ENCODE results near the gene GALNT8. TPM values are rescaled to one million over a fixed set of nuclear protein-coding genes. Genes with fewer than 3 reads are reported as not detected.
A peak's percentile ranks its signal among the peaks of the same experiment; 100 is the strongest.

Gene GALNT8
- total and polyA plus RNA-seq, 2 donors (not counting 1 experiment from before 2014, with no cell fraction given), result 0.30 to 1.3 TPM

DNA sequence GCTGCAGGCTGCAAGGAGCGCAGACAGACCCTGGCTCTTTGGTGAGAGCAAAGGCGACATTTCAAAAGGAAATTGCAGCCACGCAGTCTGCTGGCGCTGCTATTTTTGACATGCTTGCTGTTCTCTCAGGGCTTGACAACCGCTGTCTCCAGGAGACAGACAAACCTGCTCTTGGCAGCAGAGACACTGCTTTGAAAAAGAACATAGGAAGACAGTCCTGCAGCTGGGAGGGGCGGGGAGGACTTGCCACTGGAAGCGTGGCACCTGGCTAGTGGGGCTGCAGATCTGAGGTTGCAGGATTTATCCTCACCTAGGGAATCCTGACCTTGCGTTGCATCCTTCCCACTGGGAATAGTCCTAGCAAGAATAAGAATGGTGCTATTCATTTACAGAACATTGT is 97.7 kb downstream of the GALNT8 start:
- 17% methylated on average over 6 of the region's 8 CpGs for WGBS (ENCODE audit: insufficient coverage)
- Histone ChIP-seq H3K9ac (ENCODE audit: low read length) (no peak overlapping the region), H3K79me2 (ENCODE audit: control insufficient read depth, insufficient read depth, low read length) (peaks cover 6% of the 10 kb centered on the region), H3K27ac (ENCODE audit: low read length in 2 of 2) (no peak overlapping the region), H3K36me3 (replicated peaks in 1 of 2; ENCODE audit: control extremely low read depth in 1 of 2, control insufficient read depth in 1 of 2, extremely low read depth in 1 of 2, insufficient read depth in 2 of 2, low read length in 1 of 2) (no peaks in the 10 kb centered on the region), H3K9me3 (ENCODE audit: control extremely low read depth in 1 of 3, control insufficient read depth in 2 of 3, insufficient read depth in 1 of 3, low read length in 2 of 3) (no peaks in the 10 kb centered on the region), H3K4me3 (ENCODE audit: control extremely low read depth in 1 of 5, extremely low read depth in 1 of 5, insufficient read depth in 1 of 5, low read depth in 2 of 5, low read length in 4 of 5) (no peak overlapping the region), H3K4me2 (replicated peaks; ENCODE audit: low read depth, low read length, poor library complexity, severe bottlenecking) (peak overlapping the region; percentile 32), H3K4me1 (ENCODE audit: control insufficient read depth in 2 of 2, insufficient read depth in 2 of 2, low read length in 2 of 2) (peaks cover 45 to 57% of the 10 kb centered on the region in 2 donors), H4K20me1 (ENCODE audit: control insufficient read depth, insufficient read depth, low read length, poor library complexity, severe bottlenecking) (no peaks in the 10 kb centered on the region), H3K27me3 (replicated peaks in 1 of 4; ENCODE audit: control extremely low read depth in 1 of 4, control insufficient read depth in 3 of 4, insufficient read depth in 4 of 4, low read length in 3 of 4) (peaks cover 0 to 19% (median 0%) of the 10 kb centered on the region in 4 experiments), H2AFZ (ENCODE audit: insufficient read depth, low read depth, low read length, poor library complexity, severe bottlenecking) (no peak overlapping the region)
- ChIA-PET POLR2A (no interaction called here), CTCF (interaction anchor here (0.8 to 3.7 kb wide), 4 partner anchors 9 to 40 kb away, joined by 3 to 24 read pairs (median 8); a partner anchor contains a TSS)
- no peak overlapping the region for H3K4me3 Mint-ChIP-seq
- peaks cover 17% of the 10 kb centered on the region for H3K27me3 Mint-ChIP-seq
- DNase-seq (no peak), ATAC-seq (ENCODE audit: low read depth) (no peak)
- intact Hi-C loops (cut with micrococcal nuclease), result no loop called here
- no peak for TF ChIP-seq EZH2 (IDR thresholded peaks at IDR 0.05; ENCODE audit: borderline replicate concordance, insufficient read depth, low read depth, low read length, poor library complexity, severe bottlenecking)
- TF ChIP-seq, protein P1, sequence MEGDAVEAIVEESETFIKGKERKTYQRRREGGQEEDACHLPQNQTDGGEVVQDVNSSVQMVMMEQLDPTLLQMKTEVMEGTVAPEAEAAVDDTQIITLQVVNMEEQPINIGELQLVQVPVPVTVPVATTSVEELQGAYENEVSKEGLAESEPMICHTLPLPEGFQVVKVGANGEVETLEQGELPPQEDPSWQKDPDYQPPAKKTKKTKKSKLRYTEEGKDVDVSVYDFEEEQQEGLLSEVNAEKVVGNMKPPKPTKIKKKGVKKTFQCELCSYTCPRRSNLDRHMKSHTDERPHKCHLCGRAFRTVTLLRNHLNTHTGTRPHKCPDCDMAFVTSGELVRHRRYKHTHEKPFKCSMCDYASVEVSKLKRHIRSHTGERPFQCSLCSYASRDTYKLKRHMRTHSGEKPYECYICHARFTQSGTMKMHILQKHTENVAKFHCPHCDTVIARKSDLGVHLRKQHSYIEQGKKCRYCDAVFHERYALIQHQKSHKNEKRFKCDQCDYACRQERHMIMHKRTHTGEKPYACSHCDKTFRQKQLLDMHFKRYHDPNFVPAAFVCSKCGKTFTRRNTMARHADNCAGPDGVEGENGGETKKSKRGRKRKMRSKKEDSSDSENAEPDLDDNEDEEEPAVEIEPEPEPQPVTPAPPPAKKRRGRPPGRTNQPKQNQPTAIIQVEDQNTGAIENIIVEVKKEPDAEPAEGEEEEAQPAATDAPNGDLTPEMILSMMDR (IDR thresholded peaks at IDR 0.05), result no peak
- H3K9me3 Mint-ChIP-seq (ENCODE audit: insufficient read depth), result no peaks in the 10 kb centered on the region
- H3K27ac Mint-ChIP-seq, result no peak overlapping the region
- H3K4me1 Mint-ChIP-seq, result peaks cover 55% of the 10 kb centered on the region

DNA sequence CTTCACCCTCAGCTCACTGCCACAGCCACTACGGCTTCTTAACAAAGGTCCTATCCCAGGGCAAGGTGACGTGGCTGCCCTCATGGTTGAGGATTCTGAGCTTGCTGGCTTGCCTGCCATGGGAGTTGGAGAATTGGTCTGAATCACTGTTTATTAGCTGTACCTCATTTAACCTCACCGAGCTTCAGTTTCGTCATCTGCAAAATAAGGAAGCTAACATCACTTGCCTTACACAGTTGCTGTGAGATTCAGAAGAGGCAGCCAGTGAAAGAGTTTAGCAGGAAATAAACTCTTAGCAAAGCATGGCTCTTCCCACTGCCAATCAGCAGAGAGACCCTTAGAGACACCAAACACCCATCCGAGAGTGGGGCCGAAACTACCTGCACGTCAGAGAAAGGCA is 99.5 kb downstream of the GALNT8 start:
- Histone ChIP-seq H3K27ac (ENCODE audit: low read length in 2 of 2) (peak overlapping the region; percentile 42 to 65), H3K9ac (ENCODE audit: low read length) (no peak overlapping the region), H3K36me3 (replicated peaks in 1 of 2; ENCODE audit: control extremely low read depth in 1 of 2, control insufficient read depth in 1 of 2, extremely low read depth in 1 of 2, insufficient read depth in 2 of 2, low read length in 1 of 2) (no peaks in the 10 kb centered on the region), H3K4me3 (ENCODE audit: control extremely low read depth in 1 of 5, extremely low read depth in 1 of 5, insufficient read depth in 1 of 5, low read depth in 2 of 5, low read length in 4 of 5) (no peak overlapping the region), H2AFZ (ENCODE audit: insufficient read depth, low read depth, low read length, poor library complexity, severe bottlenecking) (peak overlapping the region; percentile 57), H3K79me2 (ENCODE audit: control insufficient read depth, insufficient read depth, low read length) (peaks cover 6% of the 10 kb centered on the region), H3K9me3 (ENCODE audit: control extremely low read depth in 1 of 3, control insufficient read depth in 2 of 3, insufficient read depth in 1 of 3, low read length in 2 of 3) (no peaks in the 10 kb centered on the region), H4K20me1 (ENCODE audit: control insufficient read depth, insufficient read depth, low read length, poor library complexity, severe bottlenecking) (no peaks in the 10 kb centered on the region), H3K4me2 (replicated peaks; ENCODE audit: low read depth, low read length, poor library complexity, severe bottlenecking) (peak overlapping the region; percentile 43), H3K27me3 (replicated peaks in 1 of 4; ENCODE audit: control extremely low read depth in 1 of 4, control insufficient read depth in 3 of 4, insufficient read depth in 4 of 4, low read length in 3 of 4) (peaks cover 0 to 7% (median 0%) of the 10 kb centered on the region in 4 experiments), H3K4me1 (ENCODE audit: control insufficient read depth in 2 of 2, insufficient read depth in 2 of 2, low read length in 2 of 2) (peaks cover 54 to 64% of the 10 kb centered on the region in 2 donors)
- TF ChIP-seq EZH2 (IDR thresholded peaks at IDR 0.05; ENCODE audit: borderline replicate concordance, insufficient read depth, low read depth, low read length, poor library complexity, severe bottlenecking), result no peak
- TF ChIP-seq, protein P1 (IDR thresholded peaks at IDR 0.05), result no peak
- H3K27ac Mint-ChIP-seq, result peak overlapping the region; percentile 86
- intact Hi-C loops (cut with micrococcal nuclease), result loop anchor here (10.0 kb wide), 1 partner anchor 255 kb away; the partner anchor contains the start of gene DYRK4
- ATAC-seq (ENCODE audit: low read depth) (peak; percentile 84), DNase-seq (peak; percentile 70)
- H3K4me3 Mint-ChIP-seq, result peak overlapping the region; percentile 67
- peaks cover 11% of the 10 kb centered on the region for H3K27me3 Mint-ChIP-seq
- ChIA-PET CTCF (interaction anchor here (0.9 to 3.7 kb wide), 6 partner anchors 9 to 38 kb away, joined by 3 to 24 read pairs (median 6); a partner anchor contains a TSS), POLR2A (interaction anchor here (0.7 kb wide), 1 partner anchor 9 kb away, joined by 4 read pairs; no protein-coding TSS in a partner anchor)
- no peaks in the 10 kb centered on the region for H3K9me3 Mint-ChIP-seq (ENCODE audit: insufficient read depth)
- WGBS (ENCODE audit: insufficient coverage), result 17% methylated on average over 1 of the region's 7 CpGs
- peaks cover 65% of the 10 kb centered on the region for H3K4me1 Mint-ChIP-seq

All from B cell (primary cell).